Activated CD8-positive, alpha-beta T cell treated with anti-CD3 and anti-CD28 coated beads, Interleukin-2, amount 10 ng/mL, durations not matched to agents 7 days and 5 days (primary cell): Measurements from ENCODE around the gene DUOX2. TPM values are rescaled to one million over a fixed set of nuclear protein-coding genes. Genes with fewer than 3 reads are reported as not detected.
A peak's percentile ranks its signal among the peaks of the same experiment; 100 is the strongest.

Experiments
- ATAC-seq: fragments of 150-1000 bp; cut with Tn5 transposase; one replicate; pipeline ENCODE4 v1.10.0; 2021; ENCODE audit warnings: moderate library complexity
- CTCF ChIA-PET: fragments of 350-600 bp; sonication (Branson Sonifier 250); formaldehyde crosslinking; loops from one replicate; lab custom pipeline; 2021; ENCODE audit warnings: antibody characterized with exemption; lab: Charles Lee
- POLR2A ChIA-PET: fragments of 350-600 bp; sonication (Branson Sonifier 250); formaldehyde crosslinking; loops from one replicate; lab custom pipeline; 2021; ENCODE audit warnings: antibody characterized with exemption; lab: Charles Lee
- DNase-seq: peaks from one replicate; pipeline ENCODE4 v3.0.0-alpha.2; 2020
- H3K27ac Mint-ChIP-seq: one replicate; pipeline ENCODE4 v1.8.0; 2021; ENCODE audit warnings: mild to moderate bottlenecking, mixed read lengths
- H3K27me3 Mint-ChIP-seq: one replicate; pipeline ENCODE4 v1.8.0; 2021; ENCODE audit warnings: low read depth, mixed read lengths
- H3K36me3 Mint-ChIP-seq: one replicate; pipeline ENCODE4 v1.8.0; 2021; ENCODE audit warnings: low read depth, mixed read lengths
- H3K4me1 Mint-ChIP-seq: one replicate; pipeline ENCODE4 v1.8.0; 2021; ENCODE audit warnings: low read depth, mixed read lengths
- H3K4me3 Mint-ChIP-seq: one replicate; pipeline ENCODE4 v1.8.0; 2021; ENCODE audit warnings: mild to moderate bottlenecking, mixed read lengths
- H3K9me3 Mint-ChIP-seq: one replicate; pipeline ENCODE4 v1.8.0; 2022; ENCODE audit warnings: mixed read lengths; ENCODE audit not compliant: insufficient read depth
- total RNA-seq, 2 experiments: library from RNA; stranded (reverse); gene quantifications; one replicate each; pipeline ENCODE4 v1.2.3, GENCODE V29; 2021

Gene DUOX2
- total RNA-seq, 2 experiments from 2014 or later, result not detected

DNA sequence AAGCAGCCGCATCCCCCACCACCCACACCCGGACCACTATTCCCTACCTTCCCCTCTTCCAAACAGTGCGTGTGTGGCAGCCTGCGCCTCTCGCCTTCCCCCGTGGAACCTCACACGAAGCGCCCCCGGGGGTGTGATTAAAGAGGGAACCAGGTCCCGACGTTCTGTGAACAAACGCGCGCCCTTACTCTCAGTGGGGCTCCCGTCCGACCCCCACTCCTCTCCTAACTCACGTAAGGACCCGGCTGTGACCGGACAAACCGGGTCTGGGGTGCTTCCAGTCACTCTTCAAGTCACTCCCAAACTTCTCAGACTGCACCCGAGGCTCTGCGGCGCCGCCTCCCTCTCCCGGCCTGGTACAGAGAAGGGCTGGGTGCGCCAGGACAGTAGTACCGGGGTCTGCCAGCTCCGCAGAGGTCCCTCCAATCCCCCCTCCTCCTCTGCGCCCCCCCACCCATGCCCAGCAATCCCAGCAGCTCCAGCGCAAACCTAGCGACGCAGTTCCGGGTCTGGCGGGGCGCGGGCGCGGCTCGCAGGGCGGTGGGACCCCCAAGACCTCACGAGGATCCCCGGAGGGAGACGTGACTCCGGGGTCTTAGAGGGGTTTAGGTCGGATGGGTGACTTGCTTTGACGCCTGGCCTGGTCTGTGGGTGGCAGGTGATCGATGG, 15.1 kb upstream of the DUOX2 start:
- H3K4me1 Mint-ChIP-seq, result no peaks in the 10 kb centered on the region
- no peak overlapping the region for H3K4me3 Mint-ChIP-seq
- ChIA-PET CTCF (interaction anchor here (3.6 kb wide), 1 partner anchor 11 kb away, joined by 28 read pairs; no protein-coding TSS in a partner anchor), POLR2A (no interaction called here)
- H3K9me3 Mint-ChIP-seq, result no peaks in the 10 kb centered on the region
- DNase-seq (no peak), ATAC-seq (no peak)
- H3K27ac Mint-ChIP-seq, result no peak overlapping the region
- H3K27me3 Mint-ChIP-seq, result peaks cover 71% of the 10 kb centered on the region
- H3K36me3 Mint-ChIP-seq, result no peaks in the 10 kb centered on the region

DNA sequence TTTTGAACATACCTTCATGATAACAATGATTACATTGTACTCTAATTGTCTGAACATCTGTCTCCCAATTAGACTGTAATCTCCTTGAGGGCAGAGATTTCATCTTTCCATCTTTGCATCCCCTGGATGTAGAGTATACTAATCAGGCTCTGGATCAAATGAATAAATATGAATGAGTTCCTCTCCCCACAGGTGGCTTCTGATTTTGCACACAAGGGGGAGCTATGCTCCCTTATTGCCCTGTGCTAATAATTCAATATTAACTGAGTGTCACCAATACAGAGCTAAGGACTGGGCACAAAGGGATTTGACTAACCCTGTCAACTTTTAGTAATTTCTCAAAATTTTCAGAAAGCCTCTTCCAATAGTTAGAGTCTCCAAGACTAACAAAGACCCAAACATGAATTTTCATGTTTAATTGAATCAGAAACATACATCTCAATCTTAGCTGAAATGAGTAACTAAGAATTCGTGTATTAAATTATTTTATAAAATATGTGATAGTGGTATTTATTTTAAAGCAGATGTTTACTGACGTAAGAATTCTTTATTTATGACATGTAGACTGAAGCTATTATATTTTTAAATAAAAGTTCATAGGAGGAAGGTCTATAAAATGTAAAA, 12.7 kb upstream of the DUOX2 start:
- no peak overlapping the region for H3K27ac Mint-ChIP-seq
- ATAC-seq, result no peak
- H3K4me1 Mint-ChIP-seq, result no peaks in the 10 kb centered on the region
- POLR2A ChIA-PET, result no interaction called here
- no peaks in the 10 kb centered on the region for H3K36me3 Mint-ChIP-seq
- H3K27me3 Mint-ChIP-seq, result peaks cover 59% of the 10 kb centered on the region
- H3K4me3 Mint-ChIP-seq, result no peak overlapping the region
- DNase-seq, result peak; percentile 51
- no peaks in the 10 kb centered on the region for H3K9me3 Mint-ChIP-seq
- CTCF ChIA-PET, result interaction anchor here (0.7 to 3.5 kb wide), 18 partner anchors 8 to 274 kb away, joined by 3 to 25 read pairs (median 5); partner anchors contain the start of gene DUOXA2

DNA sequence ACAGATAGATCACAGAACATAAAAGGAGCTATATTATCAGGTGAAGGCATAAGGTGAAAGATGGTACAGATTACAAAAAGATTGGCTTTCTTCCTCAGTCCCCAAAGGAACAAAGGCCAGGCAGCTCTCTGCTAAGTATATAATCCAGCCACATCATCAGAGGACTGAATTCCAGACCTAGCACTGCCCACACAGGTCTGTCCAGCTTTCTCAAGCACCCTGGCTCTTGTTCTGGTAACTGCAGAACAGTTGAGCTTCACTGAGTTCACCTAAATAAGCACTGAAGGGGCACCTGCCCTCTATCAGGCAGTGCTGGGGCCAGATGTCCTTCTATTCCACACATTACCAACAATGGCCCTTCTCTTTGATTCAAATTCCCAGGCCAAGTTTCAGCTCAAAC, 9.4 kb upstream of the DUOX2 start:
- Mint-ChIP-seq H3K4me3 (no peak overlapping the region), H3K27ac (no peak overlapping the region), H3K9me3 (no peaks in the 10 kb centered on the region), H3K36me3 (no peaks in the 10 kb centered on the region), H3K27me3 (peaks cover 47% of the 10 kb centered on the region), H3K4me1 (no peaks in the 10 kb centered on the region)
- POLR2A ChIA-PET, result no interaction called here
- no peak for DNase-seq
- CTCF ChIA-PET, result interaction anchor here (0.8 kb wide), 1 partner anchor 81 kb away, joined by 4 read pairs; no protein-coding TSS in a partner anchor
- ATAC-seq, result no peak

DNA sequence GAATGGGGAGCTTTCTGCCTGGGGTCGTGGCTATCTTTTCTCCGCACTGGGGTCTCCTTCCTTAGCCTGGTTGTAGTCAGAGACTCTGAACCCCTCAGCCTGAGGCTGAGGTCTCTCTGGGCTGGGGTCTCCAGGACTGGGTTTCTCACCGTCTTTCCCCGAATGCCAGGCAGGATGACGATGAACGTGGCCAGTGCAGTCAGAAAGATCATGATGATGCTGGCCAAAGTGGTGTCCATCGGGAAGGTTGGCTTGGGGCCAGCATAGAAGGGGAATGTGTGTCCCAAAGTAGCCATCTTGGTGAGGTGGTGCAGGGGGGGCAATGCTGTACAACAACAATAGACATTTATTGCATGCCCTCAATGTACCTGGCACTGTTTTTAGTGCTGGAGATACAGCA, 8.7 kb upstream of the DUOX2 start:
- ATAC-seq (no peak), DNase-seq (no peak)
- ChIA-PET POLR2A (no interaction called here), CTCF (interaction anchor here (0.8 kb wide), 1 partner anchor 82 kb away, joined by 4 read pairs; no protein-coding TSS in a partner anchor)
- H3K4me3 Mint-ChIP-seq, result no peak overlapping the region
- no peak overlapping the region for H3K27ac Mint-ChIP-seq
- H3K4me1 Mint-ChIP-seq, result peaks cover 3% of the 10 kb centered on the region
- H3K27me3 Mint-ChIP-seq, result peaks cover 45% of the 10 kb centered on the region
- no peaks in the 10 kb centered on the region for H3K9me3 Mint-ChIP-seq
- H3K36me3 Mint-ChIP-seq, result no peaks in the 10 kb centered on the region

DNA sequence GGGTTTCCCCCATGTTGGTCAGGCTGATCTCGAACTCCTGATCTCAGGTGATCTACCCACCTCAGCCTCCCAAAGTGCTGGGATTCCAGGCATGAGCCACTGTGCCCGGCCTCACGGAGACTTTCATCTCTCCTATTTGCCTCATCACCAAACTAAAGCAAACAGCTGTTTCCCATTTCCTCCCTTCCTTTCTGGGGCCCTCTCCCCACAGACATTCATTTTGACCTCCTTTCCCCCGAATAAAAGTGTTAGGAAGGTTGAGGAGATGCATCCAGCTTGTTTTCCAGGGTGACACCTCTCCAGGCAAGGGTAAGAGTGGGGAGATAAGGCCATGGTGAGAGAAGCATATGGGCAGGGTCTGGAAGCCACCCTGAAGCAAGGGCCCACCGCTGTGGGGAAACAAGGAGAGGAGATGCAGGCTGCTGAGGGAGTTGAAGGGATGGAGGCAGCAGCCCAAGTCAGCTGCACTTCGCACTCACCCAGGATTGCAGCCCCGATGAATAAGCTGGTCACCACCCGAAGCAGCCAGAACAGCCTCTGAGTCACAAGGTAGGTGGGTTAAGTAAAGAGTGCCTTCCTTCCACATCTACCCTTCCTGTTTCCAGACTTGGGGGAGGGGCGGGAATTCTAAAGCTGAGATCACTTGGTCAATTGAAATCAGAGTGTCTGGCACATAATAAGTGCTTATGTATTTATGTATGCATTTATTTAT, 7.9 kb upstream of the DUOX2 start:
- ATAC-seq, result no peak
- H3K27me3 Mint-ChIP-seq, result peaks cover 49% of the 10 kb centered on the region

DNA sequence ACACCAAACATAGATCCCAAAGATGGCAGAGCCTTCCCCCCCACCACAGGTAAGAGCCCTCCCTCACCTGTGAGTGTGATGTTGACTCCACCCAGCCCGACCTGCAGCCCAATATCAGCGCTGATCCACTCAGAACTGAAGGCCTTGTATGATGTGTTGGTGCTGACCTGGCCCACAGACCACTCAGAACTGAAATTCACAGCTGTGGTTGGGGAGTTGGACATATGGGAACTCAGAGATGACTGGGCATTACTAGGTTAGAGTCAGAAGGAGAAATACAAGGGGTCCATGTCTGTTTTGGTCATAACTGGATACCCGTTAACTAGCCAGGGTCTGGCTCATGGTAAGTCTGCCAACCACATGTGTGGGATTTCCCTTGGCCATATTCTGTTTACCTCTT, 7.0 kb upstream of the DUOX2 start:
- Mint-ChIP-seq H3K4me3 (no peak overlapping the region), H3K9me3 (no peaks in the 10 kb centered on the region), H3K36me3 (no peaks in the 10 kb centered on the region), H3K4me1 (peaks cover 13% of the 10 kb centered on the region), H3K27ac (no peak overlapping the region), H3K27me3 (peaks cover 51% of the 10 kb centered on the region)
- no peak for ATAC-seq
- CTCF ChIA-PET, result interaction anchor here (1.1 to 1.2 kb wide), 2 partner anchors 11 to 94 kb away, joined by 3 to 4 read pairs; no protein-coding TSS in a partner anchor
- POLR2A ChIA-PET, result no interaction called here
- no peak for DNase-seq

More for the DNA sequence above, 7.9 kb upstream of the DUOX2 start:
- Mint-ChIP-seq H3K36me3 (no peaks in the 10 kb centered on the region), H3K9me3 (no peaks in the 10 kb centered on the region), H3K27ac (no peak overlapping the region), H3K4me1 (peaks cover 10% of the 10 kb centered on the region), H3K4me3 (no peak overlapping the region)
- ChIA-PET CTCF (interaction anchor here (1.1 to 1.2 kb wide), 2 partner anchors 12 to 94 kb away, joined by 3 to 4 read pairs; no protein-coding TSS in a partner anchor), POLR2A (no interaction called here)
- no peak for DNase-seq

DNA sequence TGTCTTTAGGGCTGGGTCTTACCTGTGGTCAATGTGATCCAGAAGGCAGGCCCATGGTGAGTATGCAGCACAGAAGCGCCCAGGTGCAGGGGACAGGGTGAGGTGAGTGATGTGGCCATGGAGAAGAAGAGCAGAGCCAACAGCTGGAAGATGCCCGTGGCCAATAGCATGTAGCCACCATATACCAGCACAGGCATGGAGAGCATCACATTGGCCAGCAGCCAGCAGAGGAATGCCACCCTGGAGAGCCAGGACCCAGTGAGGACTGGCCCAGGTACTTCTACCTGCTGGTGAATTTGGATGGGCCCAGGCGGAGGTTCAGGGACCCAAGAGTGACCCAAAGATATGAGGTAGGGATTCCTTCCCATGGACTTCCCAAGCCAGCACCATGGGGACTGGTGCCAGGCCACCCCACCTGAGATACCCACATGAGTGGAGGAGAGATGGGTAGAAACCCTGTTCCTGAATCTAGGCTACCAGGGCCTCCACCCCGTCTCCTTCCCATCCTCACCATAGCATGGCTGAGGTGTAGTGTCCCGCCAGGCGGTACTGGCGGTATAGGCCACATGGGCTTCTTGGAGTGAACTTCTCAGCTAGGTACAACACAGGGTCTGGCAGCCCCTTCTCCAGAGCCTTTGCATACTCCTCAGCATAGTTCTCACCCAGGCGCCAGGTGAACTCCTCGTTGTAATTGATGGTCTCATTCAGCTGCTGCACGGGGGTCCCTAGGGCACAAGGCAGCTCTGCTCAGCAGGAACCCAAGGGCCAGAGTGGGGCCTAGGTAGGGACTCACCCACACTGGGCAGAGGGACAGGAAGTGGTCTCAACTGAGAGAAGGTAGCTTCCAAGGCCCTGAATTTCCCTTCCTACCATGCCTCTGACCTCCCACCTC, 6.4 kb upstream of the DUOX2 start:
- H3K9me3 Mint-ChIP-seq, result no peaks in the 10 kb centered on the region
- POLR2A ChIA-PET, result no interaction called here

DNA sequence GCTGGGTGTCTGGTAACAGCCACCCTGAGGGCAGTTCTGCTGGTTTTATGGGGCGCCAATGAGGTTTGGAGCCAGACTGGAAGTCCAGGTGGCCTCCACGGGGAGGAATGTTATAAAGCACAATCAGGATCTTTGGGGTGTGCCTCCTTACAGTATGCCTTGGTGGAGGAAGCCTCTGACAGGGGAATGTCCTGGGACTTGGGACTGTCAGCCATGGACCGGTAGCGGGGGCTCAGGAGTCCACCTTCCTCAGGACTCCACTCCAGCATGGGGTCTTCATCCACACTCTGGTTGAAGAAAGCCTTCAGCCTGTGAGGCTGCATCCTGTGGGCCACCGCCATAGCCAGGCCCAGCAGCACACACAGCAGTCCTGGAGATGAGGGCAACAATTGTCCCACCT, 5.0 kb upstream of the DUOX2 start:
- CTCF ChIA-PET, result interaction anchor here (0.7 to 1.8 kb wide), 26 partner anchors 8 to 573 kb away, joined by 3 to 28 read pairs (median 5); partner anchors contain the start of genes DUOX1, DUOXA1 and SORD
- Mint-ChIP-seq H3K27me3 (peaks cover 58% of the 10 kb centered on the region), H3K27ac (no peak overlapping the region)

More for the DNA sequence above, 6.4 kb upstream of the DUOX2 start:
- no peak overlapping the region for H3K4me3 Mint-ChIP-seq
- CTCF ChIA-PET, result interaction anchor here (1.2 kb wide), 1 partner anchor 10 kb away, joined by 3 read pairs; no protein-coding TSS in a partner anchor
- ATAC-seq (no peak), DNase-seq (no peak)
- no peak overlapping the region for H3K27ac Mint-ChIP-seq
- no peaks in the 10 kb centered on the region for H3K36me3 Mint-ChIP-seq
- H3K4me1 Mint-ChIP-seq, result peaks cover 13% of the 10 kb centered on the region
- H3K27me3 Mint-ChIP-seq, result peaks cover 51% of the 10 kb centered on the region

DNA sequence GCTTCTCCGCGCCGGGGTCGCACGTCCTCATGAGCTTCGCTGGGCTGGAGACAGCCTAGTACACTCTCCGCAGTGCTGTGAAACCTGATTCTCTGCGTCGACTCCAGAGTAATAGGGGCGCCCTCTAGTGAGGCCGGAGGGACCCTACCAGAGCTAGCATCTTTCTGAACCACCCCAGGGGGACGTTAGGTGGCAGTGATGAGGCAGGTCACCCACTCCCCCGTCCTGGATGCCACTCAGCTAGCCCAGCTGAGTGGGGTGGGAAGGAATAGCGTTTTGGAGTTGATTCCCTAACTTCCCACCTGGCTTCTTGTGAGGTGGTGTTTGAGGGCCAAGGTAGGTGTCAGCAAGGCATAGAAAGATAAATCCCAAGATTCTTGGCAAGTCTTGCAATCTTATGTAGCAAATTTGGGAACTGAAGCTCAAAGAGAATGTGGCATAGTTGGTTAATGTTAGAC, 4.2 kb upstream of the DUOX2 start:
- DNase-seq (peak; percentile 89), ATAC-seq (peak; percentile 98)
- H3K4me3 Mint-ChIP-seq, result peak overlapping the region; percentile 60
- peaks cover 22% of the 10 kb centered on the region for H3K4me1 Mint-ChIP-seq
- no peaks in the 10 kb centered on the region for H3K9me3 Mint-ChIP-seq
- CTCF ChIA-PET, result interaction anchor here (0.6 to 1.8 kb wide), 57 partner anchors 8 to 993 kb away, joined by 3 to 28 read pairs (median 4); partner anchors contain the start of genes DUOX1, DUOXA1 and SORD
- no peaks in the 10 kb centered on the region for H3K36me3 Mint-ChIP-seq
- no peak overlapping the region for H3K27ac Mint-ChIP-seq
- peaks cover 65% of the 10 kb centered on the region for H3K27me3 Mint-ChIP-seq
- POLR2A ChIA-PET, result no interaction called here

More for the DNA sequence above, 5.0 kb upstream of the DUOX2 start:
- DNase-seq, result no peak
- Mint-ChIP-seq H3K4me3 (no peak overlapping the region), H3K4me1 (peaks cover 18% of the 10 kb centered on the region), H3K9me3 (no peaks in the 10 kb centered on the region), H3K36me3 (no peaks in the 10 kb centered on the region)
- POLR2A ChIA-PET, result no interaction called here
- no peak for ATAC-seq

DNA sequence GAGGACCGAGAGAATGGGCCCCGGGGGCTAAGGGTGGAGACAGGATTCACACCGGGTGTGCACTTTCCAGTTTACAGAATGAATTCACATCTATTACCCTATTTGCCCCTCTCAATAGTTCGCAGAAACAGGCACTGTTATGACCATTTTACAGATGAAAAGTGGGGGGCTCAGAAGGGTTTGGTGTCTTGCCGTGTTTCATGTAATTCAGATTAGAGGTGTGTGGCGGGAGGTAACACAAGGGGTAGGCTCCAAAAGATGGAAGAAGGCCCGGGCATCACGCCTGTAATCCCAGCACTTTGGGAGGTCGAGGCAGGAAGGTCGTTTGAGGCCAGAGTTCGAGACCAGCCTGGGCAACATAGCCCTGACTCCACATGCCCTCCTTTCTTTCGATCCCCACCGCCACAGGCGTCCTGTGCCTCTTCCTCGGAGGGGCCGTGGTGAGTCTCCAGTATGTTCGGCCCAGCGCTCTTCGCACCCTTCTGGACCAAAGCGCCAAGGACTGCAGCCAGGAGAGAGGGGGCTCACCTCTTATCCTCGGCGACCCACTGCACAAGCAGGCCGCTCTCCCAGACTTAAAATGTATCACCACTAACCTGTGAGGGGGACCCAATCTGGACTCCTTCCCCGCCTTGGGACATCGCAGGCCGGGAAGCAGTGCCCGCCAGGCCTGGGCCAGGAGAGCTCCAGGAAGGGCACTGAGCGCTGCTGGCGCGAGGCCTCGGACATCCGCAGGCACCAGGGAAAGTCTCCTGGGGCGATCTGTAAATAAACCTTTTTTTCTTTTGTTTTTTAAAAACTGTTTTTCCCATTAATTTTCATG, 3.5 kb upstream of the DUOX2 start:
- Mint-ChIP-seq H3K27me3 (peaks cover 69% of the 10 kb centered on the region), H3K36me3 (no peaks in the 10 kb centered on the region), H3K27ac (no peak overlapping the region), H3K4me1 (peaks cover 24% of the 10 kb centered on the region), H3K4me3 (peak overlapping the region; percentile 60), H3K9me3 (no peaks in the 10 kb centered on the region)
- peak; percentile 32 for ATAC-seq
- ChIA-PET CTCF (interaction anchor here (0.6 to 1.8 kb wide), 46 partner anchors 8 to 993 kb away, joined by 3 to 28 read pairs (median 4); partner anchors contain the start of genes DUOX1 and DUOXA1), POLR2A (no interaction called here)
- no peak for DNase-seq
